Mesenteric fat pad (tissue), 1 donor: ENCODE results near the gene CDK14. TPM values are rescaled to one million over a fixed set of nuclear protein-coding genes. Genes with fewer than 3 reads are reported as not detected.

Experiments used
- DNase-seq: peaks from one replicate; pipeline ENCODE4 v3.0.0-alpha.2; 2020; ENCODE audit warnings: low spot score
- total RNA-seq: library from RNA; stranded (reverse); fragmentation: NEBNext Ultra II Directional; extraction: Animal tissue kit (Norgen Biotek cat#: 25700); gene quantifications from one replicate; pipeline ENCODE4 v1.2.1, GENCODE V29; 2021
- donor health status: DM: yes; HTN: yes; CAD: no.

The CDK14 gene
- total RNA-seq, 1 donor from 2014 or later, result 47.2 TPM

GRCh38 chr7:91240376-91240941 is 644.3 kb downstream of the CDK14 start:
- no peak for DNase-seq

- no peak for DNase-seq
Observed at GRCh38 chr7:91242097-91242844, 646.1 kb downstream of the CDK14 start.

- DNase-seq, result no peak
Observed at GRCh38 chr7:91243591-91244301, 647.6 kb downstream of the CDK14 start.

GRCh38 chr7:91247500-91247899 is 651.4 kb downstream of the CDK14 start:
- DNase-seq, result no peak

GRCh38 chr7:91248996-91249395 is 652.9 kb downstream of the CDK14 start:
- DNase-seq, result no peak

GRCh38 chr7:91249506-91250233 is 653.5 kb downstream of the CDK14 start:
- no peak for DNase-seq

- no peak for DNase-seq
Observed at GRCh38 chr7:91250706-91251105, 654.6 kb downstream of the CDK14 start.

- DNase-seq, result no peak
Observed at GRCh38 chr7:91251877-91252276, 655.8 kb downstream of the CDK14 start.

Other genes with a start within 250 kb of the CDK14 start
- gene GTPBP10, start 249.6 kb upstream of the CDK14 start, total RNA-seq, result 16.8 TPM
- gene CLDN12, start 192.9 kb upstream of the CDK14 start, total RNA-seq, result 20.1 TPM
- not detected for gene PTTG1IP2, start 126.7 kb upstream of the CDK14 start, total RNA-seq